ENCODE results near the gene ETNK2.

DNA sequence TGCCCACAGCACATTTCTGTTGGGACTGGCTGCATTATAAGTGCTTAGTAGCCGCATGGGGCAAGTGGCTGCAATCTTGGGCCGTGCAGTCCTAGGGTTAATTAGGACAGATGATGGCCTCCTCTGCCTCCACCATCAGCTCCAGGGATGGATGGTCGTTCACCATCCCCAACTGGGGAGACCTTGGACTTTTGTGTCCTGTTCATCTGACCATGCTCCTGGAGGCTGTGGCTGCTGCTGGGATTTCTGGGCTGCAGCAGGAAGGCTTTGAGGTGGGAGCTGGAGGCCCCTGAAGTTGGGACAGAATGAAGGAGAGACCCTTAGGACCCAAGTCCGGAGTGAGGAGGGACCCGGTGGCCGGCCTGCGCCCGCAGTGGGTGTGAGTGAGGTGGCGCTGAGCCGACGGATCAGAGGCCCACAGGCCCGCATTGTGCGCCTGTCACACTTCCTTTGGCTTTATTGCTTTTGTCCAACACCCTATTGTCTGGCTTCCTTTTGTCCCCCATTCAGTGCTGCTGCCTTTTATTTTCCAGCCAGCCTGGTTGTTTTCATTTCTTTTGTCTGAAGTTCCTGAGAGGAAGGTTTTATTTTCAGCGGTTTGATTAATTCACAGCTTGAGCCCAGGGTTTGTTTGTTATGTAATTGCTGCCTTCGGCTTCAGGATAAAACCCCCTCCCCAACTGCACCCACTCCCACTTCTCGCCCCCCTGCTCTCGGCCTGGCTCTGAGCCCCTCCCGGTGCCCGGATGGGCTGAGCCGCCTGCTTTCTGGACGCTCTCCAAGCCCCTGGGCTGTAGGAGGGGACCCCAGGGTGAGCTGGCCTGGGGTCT is 43.3 kb downstream of the ETNK2 start:
- TF ChIP-seq, protein P1, sequence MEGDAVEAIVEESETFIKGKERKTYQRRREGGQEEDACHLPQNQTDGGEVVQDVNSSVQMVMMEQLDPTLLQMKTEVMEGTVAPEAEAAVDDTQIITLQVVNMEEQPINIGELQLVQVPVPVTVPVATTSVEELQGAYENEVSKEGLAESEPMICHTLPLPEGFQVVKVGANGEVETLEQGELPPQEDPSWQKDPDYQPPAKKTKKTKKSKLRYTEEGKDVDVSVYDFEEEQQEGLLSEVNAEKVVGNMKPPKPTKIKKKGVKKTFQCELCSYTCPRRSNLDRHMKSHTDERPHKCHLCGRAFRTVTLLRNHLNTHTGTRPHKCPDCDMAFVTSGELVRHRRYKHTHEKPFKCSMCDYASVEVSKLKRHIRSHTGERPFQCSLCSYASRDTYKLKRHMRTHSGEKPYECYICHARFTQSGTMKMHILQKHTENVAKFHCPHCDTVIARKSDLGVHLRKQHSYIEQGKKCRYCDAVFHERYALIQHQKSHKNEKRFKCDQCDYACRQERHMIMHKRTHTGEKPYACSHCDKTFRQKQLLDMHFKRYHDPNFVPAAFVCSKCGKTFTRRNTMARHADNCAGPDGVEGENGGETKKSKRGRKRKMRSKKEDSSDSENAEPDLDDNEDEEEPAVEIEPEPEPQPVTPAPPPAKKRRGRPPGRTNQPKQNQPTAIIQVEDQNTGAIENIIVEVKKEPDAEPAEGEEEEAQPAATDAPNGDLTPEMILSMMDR (conservative IDR thresholded peaks at IDR 0.05; ENCODE audit: low read depth in 2 of 2): no peak
- TF ChIP-seq, protein P2, sequence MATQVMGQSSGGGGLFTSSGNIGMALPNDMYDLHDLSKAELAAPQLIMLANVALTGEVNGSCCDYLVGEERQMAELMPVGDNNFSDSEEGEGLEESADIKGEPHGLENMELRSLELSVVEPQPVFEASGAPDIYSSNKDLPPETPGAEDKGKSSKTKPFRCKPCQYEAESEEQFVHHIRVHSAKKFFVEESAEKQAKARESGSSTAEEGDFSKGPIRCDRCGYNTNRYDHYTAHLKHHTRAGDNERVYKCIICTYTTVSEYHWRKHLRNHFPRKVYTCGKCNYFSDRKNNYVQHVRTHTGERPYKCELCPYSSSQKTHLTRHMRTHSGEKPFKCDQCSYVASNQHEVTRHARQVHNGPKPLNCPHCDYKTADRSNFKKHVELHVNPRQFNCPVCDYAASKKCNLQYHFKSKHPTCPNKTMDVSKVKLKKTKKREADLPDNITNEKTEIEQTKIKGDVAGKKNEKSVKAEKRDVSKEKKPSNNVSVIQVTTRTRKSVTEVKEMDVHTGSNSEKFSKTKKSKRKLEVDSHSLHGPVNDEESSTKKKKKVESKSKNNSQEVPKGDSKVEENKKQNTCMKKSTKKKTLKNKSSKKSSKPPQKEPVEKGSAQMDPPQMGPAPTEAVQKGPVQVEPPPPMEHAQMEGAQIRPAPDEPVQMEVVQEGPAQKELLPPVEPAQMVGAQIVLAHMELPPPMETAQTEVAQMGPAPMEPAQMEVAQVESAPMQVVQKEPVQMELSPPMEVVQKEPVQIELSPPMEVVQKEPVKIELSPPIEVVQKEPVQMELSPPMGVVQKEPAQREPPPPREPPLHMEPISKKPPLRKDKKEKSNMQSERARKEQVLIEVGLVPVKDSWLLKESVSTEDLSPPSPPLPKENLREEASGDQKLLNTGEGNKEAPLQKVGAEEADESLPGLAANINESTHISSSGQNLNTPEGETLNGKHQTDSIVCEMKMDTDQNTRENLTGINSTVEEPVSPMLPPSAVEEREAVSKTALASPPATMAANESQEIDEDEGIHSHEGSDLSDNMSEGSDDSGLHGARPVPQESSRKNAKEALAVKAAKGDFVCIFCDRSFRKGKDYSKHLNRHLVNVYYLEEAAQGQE (IDR thresholded peaks at IDR 0.05; ENCODE audit: unreplicated experiment): no peak
- no peak for TF ChIP-seq EZH2 (IDR thresholded peaks at IDR 0.05; ENCODE audit: low read depth, unreplicated experiment)
- TF ChIP-seq POLR2AphosphoS5 (IDR thresholded peaks at IDR 0.05; ENCODE audit: low read depth): no peak
- no peak for TF ChIP-seq EZH2phosphoT487 (IDR thresholded peaks at IDR 0.05; ENCODE audit: unreplicated experiment)
- no peak for TF ChIP-seq NANOG (IDR thresholded peaks at IDR 0.05; ENCODE audit: borderline replicate concordance)
